Measurements from ENCODE around the gene TMEM59L. TPM values are rescaled to one million over a fixed set of nuclear protein-coding genes. Genes with fewer than 3 reads are reported as not detected.
A peak's percentile ranks its signal among the peaks of the same experiment; 100 is the strongest.

TMEM59L gene
- total and polyA plus RNA-seq, 5 donors from 2014 or later, result not detected

GRCh38 chr19:18637673-18638630, 25.3 kb downstream of the TMEM59L start:
- Mint-ChIP-seq H3K9me3 (no peaks in the 10 kb centered on the region), H3K27me3 (no peaks in the 10 kb centered on the region), H3K27ac (peak overlapping the region; percentile 76 to 91 (median 79)), H3K36me3 (peaks cover 5% of the 10 kb centered on the region), H3K4me1 (peaks cover 0 to 47% (median 18%) of the 10 kb centered on the region in 4 donors), H3K4me3 (peak overlapping the region; percentile 90 to 96 (median 90))
- peak overlapping the region; percentile 37 for H3K4me3 ChIP-seq (ENCODE audit: low read depth, low read length)
- H3K27me3 ChIP-seq (ENCODE audit: control insufficient read depth, insufficient read depth, low read length), result no peaks in the 10 kb centered on the region
- no peaks in the 10 kb centered on the region for H3K36me3 ChIP-seq (ENCODE audit: control insufficient read depth, insufficient read depth, low read length)
- ATAC-seq (ENCODE audit: low read depth in 2 of 2) (no peak), DNase-seq (peak in 1 of 3 donors; percentile 19)
- no peaks in the 10 kb centered on the region for H3K9me3 ChIP-seq (ENCODE audit: control insufficient read depth in 2 of 2, low read length in 2 of 2)
- H3K4me1 ChIP-seq (ENCODE audit: control insufficient read depth, insufficient read depth, low read length, poor library complexity, severe bottlenecking), result peaks cover 25% of the 10 kb centered on the region
- peak overlapping the region; percentile 83 for H3K27ac ChIP-seq (ENCODE audit: insufficient read depth, low read length, poor library complexity, severe bottlenecking)

GRCh38 chr19:18639706-18640243, 27.1 kb downstream of the TMEM59L start:
- H3K27me3 Mint-ChIP-seq, result no peaks in the 10 kb centered on the region
- no peak for DNase-seq
- ATAC-seq (ENCODE audit: low read depth in 2 of 2), result no peak
- H3K4me1 ChIP-seq (ENCODE audit: control insufficient read depth, insufficient read depth, low read length, poor library complexity, severe bottlenecking), result peaks cover 25% of the 10 kb centered on the region
- peaks cover 5 to 52% (median 21%) of the 10 kb centered on the region in 4 donors for H3K4me1 Mint-ChIP-seq
- no peaks in the 10 kb centered on the region for H3K9me3 ChIP-seq (ENCODE audit: control insufficient read depth in 2 of 2, low read length in 2 of 2)
- peak overlapping the region; percentile 24 to 83 (median 31) for H3K4me3 Mint-ChIP-seq
- H3K27me3 ChIP-seq (ENCODE audit: control insufficient read depth, insufficient read depth, low read length), result no peaks in the 10 kb centered on the region
- no peak overlapping the region for H3K27ac ChIP-seq (ENCODE audit: insufficient read depth, low read length, poor library complexity, severe bottlenecking)
- H3K27ac Mint-ChIP-seq, result peak overlapping the region in 1 of 3 donors; percentile 66
- H3K36me3 Mint-ChIP-seq, result peaks cover 9% of the 10 kb centered on the region
- H3K36me3 ChIP-seq (ENCODE audit: control insufficient read depth, insufficient read depth, low read length), result no peaks in the 10 kb centered on the region
- H3K4me3 ChIP-seq (ENCODE audit: low read depth, low read length), result no peak overlapping the region
- H3K9me3 Mint-ChIP-seq, result no peaks in the 10 kb centered on the region

- peak overlapping the region in 1 of 3 donors; percentile 54 for H3K27ac Mint-ChIP-seq
- H3K36me3 Mint-ChIP-seq, result peaks cover 12% of the 10 kb centered on the region
- DNase-seq (no peak), ATAC-seq (ENCODE audit: low read depth in 2 of 2) (no peak)
- no peak overlapping the region for H3K27ac ChIP-seq (ENCODE audit: insufficient read depth, low read length, poor library complexity, severe bottlenecking)
- H3K4me1 ChIP-seq (ENCODE audit: control insufficient read depth, insufficient read depth, low read length, poor library complexity, severe bottlenecking), result no peaks in the 10 kb centered on the region
- H3K4me3 ChIP-seq (ENCODE audit: low read depth, low read length), result no peak overlapping the region
- no peaks in the 10 kb centered on the region for H3K36me3 ChIP-seq (ENCODE audit: control insufficient read depth, insufficient read depth, low read length)
- no peaks in the 10 kb centered on the region for H3K9me3 ChIP-seq (ENCODE audit: control insufficient read depth in 2 of 2, low read length in 2 of 2)
- no peaks in the 10 kb centered on the region for H3K27me3 ChIP-seq (ENCODE audit: control insufficient read depth, insufficient read depth, low read length)
- H3K4me3 Mint-ChIP-seq, result peak overlapping the region in 1 of 4 donors; percentile 7
- H3K27me3 Mint-ChIP-seq, result no peaks in the 10 kb centered on the region
- no peaks in the 10 kb centered on the region for H3K9me3 Mint-ChIP-seq
- peaks cover 5 to 31% (median 12%) of the 10 kb centered on the region in 4 donors for H3K4me1 Mint-ChIP-seq
Measured at GRCh38 chr19:18644196-18645034, 31.7 kb downstream of the TMEM59L start.

GRCh38 chr19:18645035-18645511, 32.4 kb downstream of the TMEM59L start:
- no peaks in the 10 kb centered on the region for H3K9me3 ChIP-seq (ENCODE audit: control insufficient read depth in 2 of 2, low read length in 2 of 2)
- no peak for DNase-seq
- Mint-ChIP-seq H3K9me3 (no peaks in the 10 kb centered on the region), H3K27me3 (no peaks in the 10 kb centered on the region), H3K27ac (no peak overlapping the region), H3K4me1 (peaks cover 5 to 25% (median 10%) of the 10 kb centered on the region in 4 donors), H3K36me3 (peaks cover 10% of the 10 kb centered on the region), H3K4me3 (no peak overlapping the region)
- H3K4me1 ChIP-seq (ENCODE audit: control insufficient read depth, insufficient read depth, low read length, poor library complexity, severe bottlenecking), result no peaks in the 10 kb centered on the region
- H3K27ac ChIP-seq (ENCODE audit: insufficient read depth, low read length, poor library complexity, severe bottlenecking), result no peak overlapping the region
- no peak for ATAC-seq (ENCODE audit: low read depth in 2 of 2)
- H3K4me3 ChIP-seq (ENCODE audit: low read depth, low read length), result no peak overlapping the region
- no peaks in the 10 kb centered on the region for H3K36me3 ChIP-seq (ENCODE audit: control insufficient read depth, insufficient read depth, low read length)
- no peaks in the 10 kb centered on the region for H3K27me3 ChIP-seq (ENCODE audit: control insufficient read depth, insufficient read depth, low read length)

- no peak for ATAC-seq (ENCODE audit: low read depth in 2 of 2)
- Histone ChIP-seq H3K36me3 (ENCODE audit: control insufficient read depth, insufficient read depth, low read length) (no peaks in the 10 kb centered on the region), H3K9me3 (ENCODE audit: control insufficient read depth in 2 of 2, low read length in 2 of 2) (no peaks in the 10 kb centered on the region), H3K27me3 (ENCODE audit: control insufficient read depth, insufficient read depth, low read length) (no peaks in the 10 kb centered on the region), H3K27ac (ENCODE audit: insufficient read depth, low read length, poor library complexity, severe bottlenecking) (no peak overlapping the region), H3K4me3 (ENCODE audit: low read depth, low read length) (no peak overlapping the region), H3K4me1 (ENCODE audit: control insufficient read depth, insufficient read depth, low read length, poor library complexity, severe bottlenecking) (no peaks in the 10 kb centered on the region)
- H3K27ac Mint-ChIP-seq, result no peak overlapping the region
- DNase-seq, result no peak
- no peaks in the 10 kb centered on the region for H3K27me3 Mint-ChIP-seq
- no peak overlapping the region for H3K4me3 Mint-ChIP-seq
- no peaks in the 10 kb centered on the region for H3K9me3 Mint-ChIP-seq
- H3K36me3 Mint-ChIP-seq, result peaks cover 12% of the 10 kb centered on the region
- H3K4me1 Mint-ChIP-seq, result peaks cover 5 to 26% (median 10%) of the 10 kb centered on the region in 4 donors
Measured at GRCh38 chr19:18646535-18647370, 34.1 kb downstream of the TMEM59L start.

- H3K9me3 Mint-ChIP-seq, result no peaks in the 10 kb centered on the region
- H3K4me3 Mint-ChIP-seq, result no peak overlapping the region
- Histone ChIP-seq H3K4me3 (ENCODE audit: low read depth, low read length) (no peak overlapping the region), H3K27ac (ENCODE audit: insufficient read depth, low read length, poor library complexity, severe bottlenecking) (no peak overlapping the region), H3K27me3 (ENCODE audit: control insufficient read depth, insufficient read depth, low read length) (no peaks in the 10 kb centered on the region), H3K4me1 (ENCODE audit: control insufficient read depth, insufficient read depth, low read length, poor library complexity, severe bottlenecking) (no peaks in the 10 kb centered on the region), H3K9me3 (ENCODE audit: control insufficient read depth in 2 of 2, low read length in 2 of 2) (no peaks in the 10 kb centered on the region), H3K36me3 (ENCODE audit: control insufficient read depth, insufficient read depth, low read length) (no peaks in the 10 kb centered on the region)
- peaks cover 5 to 30% (median 10%) of the 10 kb centered on the region in 4 donors for H3K4me1 Mint-ChIP-seq
- no peak overlapping the region for H3K27ac Mint-ChIP-seq
- no peaks in the 10 kb centered on the region for H3K27me3 Mint-ChIP-seq
- H3K36me3 Mint-ChIP-seq, result peaks cover 16% of the 10 kb centered on the region
- DNase-seq (no peak), ATAC-seq (ENCODE audit: low read depth in 2 of 2) (no peak)
Measured at GRCh38 chr19:18647371-18647767, 34.7 kb downstream of the TMEM59L start.

- H3K27ac ChIP-seq (ENCODE audit: insufficient read depth, low read length, poor library complexity, severe bottlenecking), result no peak overlapping the region
- DNase-seq (no peak), ATAC-seq (ENCODE audit: low read depth in 2 of 2) (no peak)
- no peaks in the 10 kb centered on the region for H3K27me3 Mint-ChIP-seq
- H3K36me3 Mint-ChIP-seq, result peaks cover 16% of the 10 kb centered on the region
- no peaks in the 10 kb centered on the region for H3K4me1 ChIP-seq (ENCODE audit: control insufficient read depth, insufficient read depth, low read length, poor library complexity, severe bottlenecking)
- H3K4me1 Mint-ChIP-seq, result peaks cover 5 to 30% (median 10%) of the 10 kb centered on the region in 4 donors
- peak overlapping the region in 1 of 4 donors; percentile 57 for H3K4me3 Mint-ChIP-seq
- no peak overlapping the region for H3K4me3 ChIP-seq (ENCODE audit: low read depth, low read length)
- H3K27ac Mint-ChIP-seq, result peak overlapping the region in 1 of 3 donors; percentile 44
- H3K9me3 ChIP-seq (ENCODE audit: control insufficient read depth in 2 of 2, low read length in 2 of 2), result no peaks in the 10 kb centered on the region
- no peaks in the 10 kb centered on the region for H3K36me3 ChIP-seq (ENCODE audit: control insufficient read depth, insufficient read depth, low read length)
- no peaks in the 10 kb centered on the region for H3K27me3 ChIP-seq (ENCODE audit: control insufficient read depth, insufficient read depth, low read length)
- H3K9me3 Mint-ChIP-seq, result no peaks in the 10 kb centered on the region
Measured at GRCh38 chr19:18647807-18648206, 35.1 kb downstream of the TMEM59L start.

All from CD4-positive, CD25-positive, alpha-beta regulatory T cell (primary cell).